EL (cell line): Measurements from ENCODE around the gene GTF2IRD1.
"Not testable (repeated sequence)": the region's sequence is repeated elsewhere in the genome, so short reads cannot be mapped to it uniquely, and the experiment has no call there.

Source experiments
- DNase-seq: peaks from one replicate; pipeline ENCODE4 v3.0.0-alpha.2; 2016

The GTF2IRD1 gene

DNA sequence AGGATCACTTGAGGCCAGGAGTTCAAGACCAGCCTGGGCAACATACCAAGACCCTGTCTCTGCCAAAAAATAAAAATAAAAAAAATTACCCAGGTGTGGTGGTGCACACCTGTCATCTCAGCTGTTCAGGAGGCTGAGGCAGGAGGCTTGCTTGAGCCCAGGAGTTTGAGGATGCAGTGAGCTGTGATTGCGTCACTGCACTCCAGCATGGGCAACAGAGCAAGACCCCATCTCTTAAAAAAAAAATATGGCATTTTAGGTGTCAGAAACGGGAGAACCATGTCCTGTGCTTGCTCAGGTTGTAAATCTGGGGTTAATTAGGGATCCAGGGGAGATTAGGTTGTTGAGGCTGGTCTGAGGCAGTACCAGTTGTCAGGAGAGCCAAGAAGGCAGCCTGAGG is 64.9 kb downstream of the GTF2IRD1 start:
- DNase-seq: no peak

DNA sequence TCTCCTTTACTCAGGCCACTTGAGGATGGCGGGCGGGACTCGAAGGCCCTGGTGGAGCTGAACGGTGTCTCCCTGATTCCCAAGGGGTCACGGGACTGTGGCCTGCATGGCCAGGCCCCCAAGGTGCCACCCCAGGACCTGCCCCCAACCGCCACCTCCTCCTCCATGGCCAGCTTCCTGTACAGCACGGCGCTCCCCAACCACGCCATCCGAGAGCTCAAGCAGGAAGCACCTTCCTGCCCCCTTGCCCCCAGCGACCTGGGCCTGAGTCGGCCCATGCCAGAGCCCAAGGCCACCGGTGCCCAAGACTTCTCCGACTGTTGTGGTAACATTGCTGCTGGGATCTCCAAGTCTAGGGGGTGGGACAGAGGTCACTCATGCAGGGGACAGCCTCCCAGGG is 65.7 kb downstream of the GTF2IRD1 start:
- DNase-seq: no peak

DNA sequence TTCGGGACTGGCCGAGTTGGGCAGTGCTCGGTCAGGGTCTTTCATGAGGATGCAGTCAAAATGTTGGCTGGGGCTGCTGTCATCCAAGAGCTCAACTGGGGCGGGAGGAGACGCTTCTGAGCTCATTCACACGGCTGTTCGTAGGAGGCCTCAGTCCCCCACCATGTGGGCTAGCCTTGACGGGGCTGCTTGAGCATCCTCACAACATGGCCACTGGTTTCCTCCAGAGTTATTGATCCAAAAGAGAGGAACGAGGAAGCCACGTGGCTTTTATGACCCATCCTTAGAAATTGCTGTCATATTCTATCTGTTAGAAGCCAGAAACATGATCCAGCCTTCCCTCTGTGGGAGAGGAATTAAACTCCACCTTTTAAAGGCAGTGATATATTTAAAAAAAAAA is 68.1 kb downstream of the GTF2IRD1 start:
- DNase-seq: no peak

DNA sequence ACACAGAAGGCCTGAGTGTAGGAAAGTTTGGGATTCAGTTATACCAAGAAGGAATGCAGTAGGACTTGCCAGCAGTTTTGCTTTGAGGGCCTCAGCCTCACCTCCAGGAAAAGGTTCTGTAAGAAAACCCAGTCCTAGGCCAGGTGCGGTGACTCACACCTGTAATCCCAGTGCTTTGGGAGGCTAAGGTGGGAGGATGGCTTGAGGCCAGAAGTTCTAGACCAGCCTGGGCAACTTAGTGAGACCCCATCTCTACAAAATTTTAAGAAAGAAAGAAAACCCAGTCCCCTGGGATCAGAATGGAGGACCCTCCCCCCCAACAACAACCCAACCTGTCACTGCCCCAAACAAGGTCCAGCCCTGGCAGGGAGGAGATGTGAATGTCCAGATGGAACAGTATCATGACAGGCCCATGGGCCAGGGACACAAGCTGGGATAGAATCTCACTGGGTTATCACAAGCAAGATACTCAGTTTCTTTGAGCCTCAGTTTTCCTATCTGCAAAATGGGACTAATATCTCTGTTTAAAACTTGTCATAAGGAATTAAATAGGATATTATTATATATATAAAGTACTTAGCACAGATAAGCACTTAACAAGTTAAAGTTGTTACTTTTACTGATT is 68.7 kb downstream of the GTF2IRD1 start:
- DNase-seq: no peak

DNA sequence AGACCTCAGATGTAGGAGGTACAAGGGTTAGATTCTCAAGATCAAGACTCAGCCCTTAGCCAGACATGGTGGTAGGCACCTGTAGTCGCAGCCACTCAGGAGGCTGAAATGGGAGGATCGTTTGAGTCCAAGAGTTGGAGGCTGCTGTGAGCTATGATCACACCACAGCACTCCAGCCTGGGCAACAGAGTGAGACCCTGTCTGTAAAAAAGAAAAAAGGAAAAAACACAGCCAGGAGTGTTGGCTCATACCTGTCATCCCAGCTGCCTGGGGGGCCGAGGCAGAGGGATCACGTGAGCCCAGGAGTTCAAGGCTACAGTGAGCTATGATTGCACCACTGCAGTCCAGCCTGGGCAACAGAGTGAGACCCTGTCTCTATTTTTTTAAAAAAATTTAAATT is 69.3 kb downstream of the GTF2IRD1 start:
- no peak for DNase-seq

DNA sequence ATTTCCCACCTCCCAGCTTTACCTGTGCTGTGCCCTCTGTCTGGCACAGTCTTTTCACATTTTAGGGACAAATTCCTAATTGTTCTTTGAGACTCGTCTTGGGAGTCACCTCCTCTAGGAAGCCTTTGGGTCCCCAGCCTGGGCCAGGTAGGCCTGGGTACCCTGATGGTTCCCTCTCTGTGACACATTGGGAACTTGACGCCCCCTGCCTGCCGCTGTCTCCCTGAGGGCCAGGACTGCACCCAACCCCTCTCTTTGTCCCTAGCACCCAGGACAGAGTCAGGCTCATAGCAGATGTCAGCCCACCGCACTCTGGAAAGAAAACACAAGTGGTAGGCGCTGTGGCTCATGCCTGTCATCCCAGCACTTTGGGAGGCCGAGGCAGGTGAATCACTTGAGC is 71.4 kb downstream of the GTF2IRD1 start:
- no peak for DNase-seq

DNA sequence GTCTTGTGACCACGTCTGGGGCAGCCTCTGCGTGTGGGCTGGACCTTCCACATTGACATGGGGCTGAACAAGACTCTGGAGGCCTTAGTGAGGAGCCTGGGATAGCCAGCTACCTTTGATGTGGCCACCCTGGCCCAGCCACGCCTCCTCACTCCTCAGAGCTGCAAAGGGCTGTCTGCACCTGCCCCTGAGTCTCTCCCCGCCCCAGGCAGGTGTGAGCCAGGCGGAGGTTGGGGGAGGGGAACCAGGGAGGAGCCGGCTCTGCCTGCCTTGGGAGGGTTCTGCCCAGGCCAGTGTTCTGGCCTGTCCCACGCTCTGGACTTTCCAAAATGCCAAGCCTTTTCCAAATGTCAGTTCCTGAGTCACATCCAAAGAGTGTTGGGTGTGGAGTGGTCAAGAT is 72.2 kb downstream of the GTF2IRD1 start:
- no peak for DNase-seq

DNA sequence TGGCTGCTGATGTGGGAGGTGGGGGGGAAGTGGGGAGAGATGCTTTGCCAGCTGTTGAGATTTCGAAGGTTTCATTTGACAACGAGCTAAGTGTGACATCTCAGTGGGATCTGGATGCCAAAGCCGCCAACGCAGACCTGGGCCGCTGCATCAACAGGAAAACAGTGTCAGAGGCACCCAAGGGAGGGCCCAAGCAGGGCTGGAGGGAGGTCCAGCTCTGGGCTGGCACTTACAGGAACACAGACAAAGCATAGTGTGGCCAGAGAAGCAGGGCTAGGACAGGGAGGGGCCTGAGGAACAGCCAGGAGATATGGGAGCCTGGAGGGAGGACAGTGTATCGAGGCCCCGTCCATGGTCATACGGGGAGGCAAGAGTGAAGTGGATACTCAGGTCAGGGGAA is 73.1 kb downstream of the GTF2IRD1 start:
- no peak for DNase-seq

DNA sequence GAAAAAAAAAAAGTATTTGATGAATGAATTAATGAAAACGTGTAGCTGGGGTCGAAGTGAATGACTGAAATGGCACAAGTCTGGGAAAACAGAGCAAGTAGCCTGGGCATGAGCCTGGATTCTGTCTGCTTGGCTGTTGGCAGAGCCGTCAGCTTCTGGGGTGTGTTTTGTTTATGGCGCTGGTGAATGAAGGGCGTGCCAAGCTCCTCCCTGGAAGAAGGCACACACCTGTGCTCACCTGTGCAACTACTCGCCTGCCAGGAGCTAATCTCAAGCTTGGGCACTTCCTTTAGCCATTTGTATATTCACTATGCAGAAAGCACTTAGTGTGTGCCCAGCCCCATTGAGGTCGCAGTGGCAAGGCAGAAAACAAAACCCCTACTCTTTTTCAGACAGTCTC is 74.1 kb downstream of the GTF2IRD1 start:
- no peak for DNase-seq

DNA sequence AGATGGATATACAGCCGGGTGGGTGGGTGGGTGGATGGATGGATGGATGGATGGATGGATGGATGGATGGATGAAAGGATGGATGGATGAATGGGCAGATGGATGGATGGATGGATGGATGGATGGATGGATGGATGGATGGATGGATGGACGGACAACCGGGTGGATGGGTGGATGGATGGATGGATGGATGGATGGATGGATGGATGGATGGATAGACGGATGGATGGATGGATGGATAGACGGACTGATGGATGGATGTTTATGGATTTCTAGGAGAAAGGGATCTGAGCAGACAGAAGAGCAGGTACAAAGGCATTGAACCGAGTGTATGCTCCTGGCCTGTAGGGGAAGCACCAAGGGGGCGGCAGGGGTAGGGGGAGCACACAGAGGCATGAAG is 75.1 kb downstream of the GTF2IRD1 start:
- not testable (repeated sequence) for DNase-seq

DNA sequence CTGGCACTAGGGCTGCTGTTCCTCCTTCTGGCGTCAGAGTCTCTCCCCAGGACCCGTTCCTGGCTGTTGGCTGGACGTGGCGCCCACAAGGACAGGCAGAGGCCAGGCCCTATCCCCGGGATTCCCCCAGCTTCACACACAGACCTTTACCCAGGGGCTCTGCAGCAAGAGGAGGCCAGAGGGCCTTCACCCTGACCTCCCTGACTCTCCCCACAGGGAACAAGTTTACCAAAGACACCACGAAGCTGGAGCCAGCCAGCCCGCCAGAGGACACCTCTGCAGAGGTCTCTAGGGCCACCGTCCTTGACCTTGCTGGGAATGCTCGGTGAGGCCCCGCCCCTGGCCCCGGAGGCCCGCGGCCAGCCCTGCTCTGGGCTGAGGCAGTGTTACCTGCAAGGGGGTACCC is 82.2 kb downstream of the GTF2IRD1 start:
- DNase-seq: no peak

DNA sequence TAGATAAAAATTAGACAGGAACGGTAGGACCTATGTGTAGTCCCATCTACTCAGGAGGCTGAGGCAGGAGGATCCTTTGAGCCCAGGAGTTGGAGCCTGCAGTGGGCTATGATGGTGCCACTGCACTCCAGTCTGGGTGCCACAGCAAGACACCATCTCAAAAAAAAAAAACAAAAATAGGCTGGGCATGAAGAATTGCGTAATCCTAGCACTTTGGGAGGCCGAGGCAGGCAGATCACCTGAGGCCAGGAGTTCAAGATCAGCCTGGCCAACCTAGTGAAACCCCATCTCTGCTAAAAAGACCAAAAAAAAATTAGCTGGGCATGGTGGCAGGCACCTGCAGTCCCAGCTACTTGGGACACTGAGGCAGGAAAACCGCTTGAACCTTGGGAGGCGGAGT is 88.2 kb downstream of the GTF2IRD1 start:
- not testable (repeated sequence) for DNase-seq

DNA sequence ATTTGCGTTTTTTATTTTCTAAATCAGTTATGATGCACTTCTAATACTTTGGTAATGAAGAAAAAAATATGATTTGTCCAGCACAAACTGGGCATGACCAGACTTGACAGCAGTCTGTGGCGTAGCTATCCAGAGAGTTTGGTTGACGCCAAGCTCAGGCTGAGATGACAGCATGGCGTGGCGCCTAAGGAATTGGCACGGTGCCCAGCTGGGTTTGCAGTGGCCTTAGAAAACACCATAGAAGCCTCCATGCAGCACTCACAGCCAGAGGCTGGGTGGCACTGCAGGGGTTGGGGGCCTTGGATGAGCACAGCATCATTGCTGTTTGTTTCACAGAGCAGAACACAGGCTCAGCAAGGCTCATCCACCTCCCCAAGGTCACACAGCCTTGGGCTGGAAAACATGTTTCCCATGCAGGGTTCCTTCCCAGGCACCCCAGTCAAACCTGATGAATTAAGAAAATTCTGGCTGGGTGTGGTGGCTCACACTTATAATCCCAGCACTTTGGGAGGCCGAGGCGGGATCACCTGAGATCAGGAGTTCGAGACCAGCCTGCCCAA is 88.9 kb downstream of the GTF2IRD1 start:
- no peak for DNase-seq

DNA sequence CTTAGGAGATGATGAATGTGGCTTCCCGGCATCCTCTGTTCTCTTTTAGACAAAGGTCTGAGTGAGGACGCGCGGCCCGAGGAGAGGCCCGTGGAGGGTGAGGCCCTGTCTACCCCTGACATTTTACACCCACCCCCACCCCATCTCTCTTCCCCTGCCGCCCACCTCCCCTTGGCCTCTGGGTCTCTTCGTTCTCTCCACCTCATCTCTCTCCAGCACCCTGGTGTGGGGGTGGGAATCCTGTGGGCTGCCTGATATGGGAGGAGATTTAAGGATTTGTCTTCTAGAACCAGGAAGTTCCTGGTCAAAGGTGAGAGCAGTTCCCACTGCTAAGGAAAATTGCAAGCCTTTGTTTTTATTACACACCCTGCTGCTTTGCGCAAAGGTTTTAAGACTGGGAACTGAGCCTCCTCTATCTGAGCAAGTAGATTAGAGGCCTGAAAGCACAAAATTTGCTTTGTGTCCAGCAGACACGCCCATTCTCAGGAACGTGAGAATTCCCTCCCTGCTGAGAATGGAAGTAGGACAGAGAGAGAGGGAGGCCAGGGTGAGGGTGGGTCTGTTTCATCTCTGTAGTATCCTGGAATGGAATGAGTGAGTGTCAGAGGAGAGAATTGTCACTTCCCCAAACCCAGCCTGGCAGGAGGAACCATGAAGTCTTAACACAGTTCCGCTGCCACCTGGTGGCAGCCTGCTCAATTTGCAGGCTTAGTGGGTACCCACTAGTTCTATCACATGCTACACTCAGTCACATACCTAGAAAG is 91.2 kb downstream of the GTF2IRD1 start:
- DNase-seq: peak; percentile 48

DNA sequence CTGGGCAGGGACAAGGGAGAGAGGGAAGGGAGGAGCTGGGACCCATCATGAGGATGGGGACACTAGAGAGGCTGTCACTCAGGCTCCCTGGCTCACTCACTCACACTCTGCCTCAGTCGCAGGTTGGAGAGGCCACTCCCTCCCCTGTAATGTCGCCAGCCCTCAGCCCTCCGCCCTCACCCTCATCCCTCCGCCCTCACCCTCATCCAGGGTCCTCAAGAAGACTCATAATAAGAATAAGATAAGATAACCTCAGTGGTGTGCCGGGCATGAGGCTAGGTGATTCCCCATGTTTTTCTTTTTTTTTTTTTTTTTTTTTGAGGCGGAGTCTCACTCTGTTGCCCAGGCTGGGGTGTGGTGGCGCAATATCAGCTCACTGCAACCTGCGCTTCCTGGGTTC is 92.2 kb downstream of the GTF2IRD1 start:
- DNase-seq: no peak

DNA sequence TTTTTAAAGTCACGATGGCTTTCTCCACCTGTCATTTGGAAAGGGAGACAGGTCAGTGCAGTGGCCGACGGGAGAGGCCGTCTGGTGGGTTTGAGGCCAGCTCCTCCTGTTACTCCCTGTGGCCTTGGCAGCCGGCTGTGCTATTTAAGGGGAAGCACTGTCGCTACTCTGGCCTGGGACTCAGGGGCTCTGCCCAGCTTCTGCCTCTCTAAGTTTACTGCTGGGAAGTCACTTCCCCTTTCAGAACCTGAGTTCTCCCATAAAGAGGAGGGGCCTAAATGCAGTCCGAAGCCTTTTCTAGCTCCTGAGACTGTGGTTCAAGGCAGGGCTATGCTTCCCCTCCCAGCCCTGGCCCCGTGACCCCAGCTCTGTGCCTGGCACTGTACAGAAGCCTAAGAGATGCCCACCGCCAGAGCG is 99.9 kb downstream of the GTF2IRD1 start:
- not testable (repeated sequence) for DNase-seq

DNA sequence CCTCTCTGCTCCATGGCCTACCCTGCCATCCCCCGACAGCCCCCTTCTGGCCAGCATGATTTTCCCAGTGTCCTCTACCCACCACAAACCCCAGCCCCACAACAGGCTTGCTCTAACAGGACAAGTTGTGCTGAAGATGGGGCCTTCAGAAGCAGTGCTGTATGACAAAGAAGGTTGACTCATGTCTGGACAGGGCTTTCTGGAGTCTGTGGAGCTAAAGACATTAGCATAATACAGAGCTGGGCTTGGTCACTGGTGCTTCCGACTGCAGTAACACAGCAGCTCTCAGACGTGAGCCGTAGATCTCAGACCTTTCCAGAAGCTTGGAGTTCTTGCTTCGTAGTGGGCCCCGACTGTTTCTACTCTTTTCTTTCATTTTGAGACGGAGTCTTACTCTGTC is 100.5 kb downstream of the GTF2IRD1 start:
- no peak for DNase-seq

DNA sequence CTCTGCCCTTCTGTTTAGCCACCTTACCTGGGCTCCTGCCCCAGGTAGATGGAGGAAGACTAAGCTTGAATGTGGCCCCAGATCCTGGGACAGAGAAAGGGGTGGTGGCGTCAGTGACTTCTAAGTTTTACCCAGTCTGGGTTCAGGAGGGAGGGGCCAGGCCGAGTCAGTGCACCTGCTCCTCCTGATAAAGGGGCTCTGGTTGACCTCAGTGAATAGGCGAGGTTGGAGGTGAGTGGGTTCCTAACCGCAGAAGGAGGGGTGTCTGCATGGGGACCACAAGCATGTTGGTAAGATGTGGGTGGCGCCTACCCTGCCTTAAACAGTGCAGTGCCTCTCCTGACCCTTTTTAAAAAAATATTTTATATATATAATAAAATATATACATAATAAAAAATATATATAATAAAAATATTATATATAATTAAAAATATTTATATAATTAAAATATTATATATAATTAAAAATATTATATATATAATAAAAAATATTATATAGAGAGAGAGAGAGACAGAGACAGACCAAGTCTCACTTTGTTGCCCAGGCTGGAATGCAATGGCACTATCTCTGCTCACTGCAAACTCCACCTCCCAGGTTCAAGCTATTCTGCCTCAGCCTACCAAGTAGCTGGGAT is 106.5 kb downstream of the GTF2IRD1 start:
- DNase-seq: no peak

DNA sequence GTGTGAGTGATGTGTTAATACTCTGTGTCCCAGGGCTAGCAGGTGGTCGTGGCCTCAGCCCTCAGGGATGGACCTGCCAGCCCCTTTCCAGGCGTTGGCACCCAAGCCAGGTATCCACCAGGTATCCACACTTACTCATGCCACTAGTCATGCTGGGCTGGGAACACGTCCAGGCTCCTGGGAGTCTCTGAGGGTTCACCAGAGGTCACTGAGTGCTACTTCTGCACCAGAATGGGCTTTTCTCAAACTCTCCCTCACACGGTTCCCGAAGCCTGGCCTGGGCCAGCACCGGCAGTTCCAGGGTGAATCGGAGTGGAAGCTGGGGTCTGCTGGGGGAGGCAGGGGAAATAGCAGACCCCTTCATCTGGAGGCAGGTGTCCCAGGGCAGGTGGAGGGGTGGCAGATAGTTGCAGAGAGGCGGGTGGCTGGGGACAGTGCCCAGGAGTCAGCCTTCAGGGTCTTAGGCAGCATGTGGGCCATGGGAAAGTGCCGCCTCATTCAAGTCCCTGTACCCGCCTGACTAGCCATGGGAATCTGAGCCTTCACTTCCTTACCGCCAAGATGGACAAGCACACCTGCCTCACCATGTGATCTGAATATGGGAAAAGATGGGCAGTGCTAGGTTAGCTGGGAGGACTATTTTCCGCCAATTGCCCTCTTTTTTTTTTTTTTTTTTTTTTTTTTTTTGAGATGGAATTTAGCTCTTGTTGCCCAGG is 108.3 kb downstream of the GTF2IRD1 start:
- DNase-seq: no peak

DNA sequence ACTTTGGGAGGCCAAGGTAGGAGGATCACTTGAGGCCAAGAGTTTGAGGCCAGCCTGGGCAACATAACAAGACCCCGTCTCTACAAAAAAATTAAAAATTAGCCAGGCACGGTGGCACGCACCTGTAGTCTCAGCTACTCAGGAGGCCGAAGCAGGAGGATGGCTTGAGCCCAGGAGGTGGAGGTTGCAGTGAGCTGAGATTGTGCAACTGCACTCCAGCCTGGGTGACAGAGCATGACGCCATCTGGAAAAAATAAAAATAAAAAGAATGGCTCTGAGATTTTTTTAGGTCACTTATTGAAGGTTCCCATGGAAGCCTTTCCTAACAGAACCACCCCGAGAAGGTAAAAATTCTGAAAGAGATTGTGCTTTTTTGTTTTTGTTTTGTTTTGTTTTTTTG is 109.9 kb downstream of the GTF2IRD1 start:
- not testable (repeated sequence) for DNase-seq

DNA sequence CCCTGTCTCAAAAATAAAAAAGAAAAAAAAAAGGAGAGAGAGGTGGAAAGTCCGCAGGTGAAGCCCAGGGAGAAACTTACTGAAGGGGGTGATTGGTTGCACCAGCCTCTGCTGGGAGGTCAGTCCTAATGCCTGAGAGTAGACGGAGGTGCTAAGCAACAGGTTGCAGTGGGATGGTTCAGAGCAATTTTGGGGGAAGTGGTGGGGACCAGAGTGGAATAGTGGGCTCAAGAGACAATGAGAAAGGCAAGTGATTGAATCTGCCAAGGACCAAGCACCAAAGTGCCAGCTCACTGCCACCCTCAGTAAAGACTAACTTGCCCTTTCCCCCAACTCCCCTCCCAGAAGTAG is 113.6 kb downstream of the GTF2IRD1 start:
- no peak for DNase-seq

DNA sequence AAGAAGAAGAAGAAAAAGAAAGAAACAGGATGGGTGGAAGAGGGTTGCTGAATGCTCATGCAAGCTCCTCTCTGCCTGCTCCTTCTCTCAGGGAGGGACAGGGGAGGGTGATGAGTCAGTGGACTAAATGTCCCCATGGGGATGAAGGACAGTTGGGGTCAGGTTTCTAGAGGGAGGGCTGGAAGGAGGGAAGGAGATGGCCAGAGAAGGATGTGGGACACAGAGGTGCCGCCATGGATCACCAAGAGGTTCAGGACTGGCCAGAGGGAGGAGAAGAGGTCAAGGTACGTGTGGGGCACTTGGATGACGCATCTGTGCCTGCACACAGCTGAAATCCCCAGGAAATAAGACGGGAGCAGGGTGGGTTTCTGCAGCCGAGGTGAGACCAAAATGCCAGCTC is 115.0 kb downstream of the GTF2IRD1 start:
- no peak for DNase-seq

DNA sequence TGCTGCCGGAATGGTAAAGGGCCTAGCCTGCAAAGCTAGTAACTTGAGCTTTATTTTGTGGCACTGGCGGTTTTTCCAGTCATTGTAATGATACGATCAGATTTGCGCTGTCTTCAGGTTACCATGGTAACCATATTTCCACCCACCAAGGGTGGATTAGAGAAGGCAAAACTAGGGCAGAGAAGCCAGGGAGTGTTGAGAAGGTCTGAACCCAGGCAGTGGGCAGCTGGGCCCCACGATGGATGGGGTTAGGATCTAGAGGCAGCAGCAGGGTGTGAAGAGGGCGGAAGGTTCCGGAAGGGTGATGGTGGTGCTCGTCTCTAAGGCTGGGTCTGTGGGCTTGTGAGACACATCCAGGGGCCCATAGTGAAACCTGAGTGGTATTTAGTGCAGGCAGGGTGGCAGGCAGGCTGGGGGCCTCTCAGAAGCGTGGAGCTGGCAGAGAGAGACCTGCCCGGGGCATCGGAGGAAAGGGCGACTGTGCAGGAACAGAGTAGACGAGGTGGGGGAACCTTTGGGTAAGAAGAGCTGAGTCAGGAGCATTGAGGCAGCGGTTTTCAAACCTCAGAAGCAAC is 115.9 kb downstream of the GTF2IRD1 start:
- no peak for DNase-seq
